GM19023 (cell line): Measurements from ENCODE around the gene ZNF134.

Experiments used
- ATAC-seq: cut with Tn5 transposase; IDR thresholded peaks from one replicate; pipeline ENCODE4 v1.9.1; 2021; ENCODE audit warnings: mild to moderate bottlenecking, moderate library complexity; ENCODE audit not compliant: unreplicated experiment

The ZNF134 gene

GRCh38 chr19:57637379-57637778 lies 23.3 kb downstream of the ZNF134 start:
- ATAC-seq = no peak

GRCh38 chr19:57641715-57642234 lies 27.7 kb downstream of the ZNF134 start:
- no peak for ATAC-seq

GRCh38 chr19:57642396-57643046 lies 28.5 kb downstream of the ZNF134 start:
- no peak for ATAC-seq

- no peak for ATAC-seq
These were observed 29.7 kb downstream of the ZNF134 start for GRCh38 chr19:57643734-57644133.

GRCh38 chr19:57648331-57649003 lies 34.4 kb downstream of the ZNF134 start:
- no peak for ATAC-seq

- no peak for ATAC-seq
These were observed 37.6 kb downstream of the ZNF134 start for GRCh38 chr19:57651654-57651996.

- no peak for ATAC-seq
These were observed 39.6 kb downstream of the ZNF134 start for GRCh38 chr19:57653689-57654088.

GRCh38 chr19:57655443-57655842 lies 41.4 kb downstream of the ZNF134 start:
- ATAC-seq = no peak

- ATAC-seq = no peak
These were observed 42.3 kb downstream of the ZNF134 start for GRCh38 chr19:57656346-57656745.

- ATAC-seq = no peak
These were observed 50.5 kb downstream of the ZNF134 start for GRCh38 chr19:57664269-57665127.

- no peak for ATAC-seq
These were observed 51.3 kb downstream of the ZNF134 start for GRCh38 chr19:57665261-57665806.

- no peak for ATAC-seq
These were observed 53.2 kb downstream of the ZNF134 start for GRCh38 chr19:57667228-57667627.

- no peak for ATAC-seq
These were observed 54.6 kb downstream of the ZNF134 start, which contains the start of gene ZSCAN4 for GRCh38 chr19:57668635-57669034. Gene ZSCAN4, plus strand, starts transcription at chr19:57668935. Its CDS starts 7,211 bp downstream, at chr19:57676146.

GRCh38 chr19:57671124-57671895 lies 57.3 kb downstream of the ZNF134 start:
- no peak for ATAC-seq

GRCh38 chr19:57672466-57672865 lies 58.4 kb downstream of the ZNF134 start:
- ATAC-seq = no peak
